ENCODE measurements around the gene SMIM24.
"Not testable (repeated sequence)": the region's sequence is repeated elsewhere in the genome, so short reads cannot be mapped to it uniquely, and the experiment has no call there.

Gene SMIM24

DNA sequence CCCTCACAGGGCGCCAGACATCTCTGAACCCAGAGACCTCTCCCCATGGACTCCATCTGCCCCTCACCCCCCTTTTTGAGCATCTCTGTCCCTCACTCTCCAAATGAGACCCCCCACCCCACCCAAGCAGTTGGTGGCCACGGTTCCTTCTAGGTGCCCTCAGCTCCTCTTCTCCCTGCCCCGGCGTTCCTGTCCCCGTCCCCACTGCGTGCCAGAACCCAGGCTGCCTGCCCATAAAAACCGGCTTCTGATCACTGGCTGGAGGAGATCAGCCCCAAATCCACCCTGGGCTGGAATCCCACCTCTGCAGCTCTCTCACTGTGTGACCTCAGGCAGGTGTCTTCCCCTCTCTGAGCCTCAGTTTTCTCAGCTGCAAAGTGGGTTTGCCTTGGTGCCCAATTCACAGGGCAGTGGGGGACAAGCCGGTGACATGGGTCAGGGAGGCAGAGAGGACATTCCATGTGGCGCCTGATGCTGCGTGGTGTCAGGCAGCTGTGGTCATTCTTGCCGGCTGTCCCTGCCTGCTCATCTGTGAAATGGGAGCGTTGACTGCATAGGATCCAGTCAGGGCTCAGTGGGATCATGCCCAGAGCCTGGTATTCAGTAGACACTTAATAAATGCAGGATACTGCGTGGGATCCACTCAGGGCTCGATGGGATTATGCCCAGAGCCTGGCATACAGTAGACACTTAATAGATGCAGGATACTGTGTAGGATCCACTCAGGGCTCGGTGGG, 25.5 kb downstream of the SMIM24 start:
- no peak for DNase-seq

DNA sequence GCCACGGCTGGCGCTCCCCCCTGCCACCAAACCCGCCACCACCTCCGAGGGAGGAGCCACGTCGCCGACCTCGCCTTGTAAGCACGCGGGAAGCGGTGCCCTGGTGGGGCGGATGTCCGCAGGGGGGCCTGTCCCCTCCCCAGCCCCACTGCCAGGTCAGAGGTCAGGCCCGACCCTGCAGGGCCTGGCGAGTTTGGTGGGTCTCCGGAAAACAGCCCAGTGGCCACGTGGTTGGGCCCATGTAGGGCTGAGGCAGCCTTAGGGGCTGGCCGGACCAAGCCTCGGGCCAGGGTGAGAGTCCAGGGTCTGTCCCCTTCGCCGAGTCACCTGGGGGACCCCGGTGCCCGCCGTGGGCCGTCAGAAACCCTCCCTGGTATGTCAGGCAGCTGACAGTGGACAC, 26.5 kb downstream of the SMIM24 start:
- no peak for DNase-seq

DNA sequence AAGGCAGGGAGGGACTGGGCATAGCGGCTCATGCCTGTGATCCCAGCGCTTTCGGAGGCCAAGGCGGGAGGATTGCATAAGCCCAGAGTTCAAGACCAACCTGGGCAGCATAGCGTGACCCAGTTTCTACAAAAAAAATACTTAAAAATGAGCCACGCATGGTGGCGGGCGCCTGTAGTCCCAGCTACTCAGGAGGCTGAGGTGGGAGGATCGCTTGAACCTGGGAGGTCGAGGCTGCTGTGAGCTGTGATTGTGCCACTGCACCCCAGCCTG, 27.4 kb downstream of the SMIM24 start:
- not testable (repeated sequence) for DNase-seq

DNA sequence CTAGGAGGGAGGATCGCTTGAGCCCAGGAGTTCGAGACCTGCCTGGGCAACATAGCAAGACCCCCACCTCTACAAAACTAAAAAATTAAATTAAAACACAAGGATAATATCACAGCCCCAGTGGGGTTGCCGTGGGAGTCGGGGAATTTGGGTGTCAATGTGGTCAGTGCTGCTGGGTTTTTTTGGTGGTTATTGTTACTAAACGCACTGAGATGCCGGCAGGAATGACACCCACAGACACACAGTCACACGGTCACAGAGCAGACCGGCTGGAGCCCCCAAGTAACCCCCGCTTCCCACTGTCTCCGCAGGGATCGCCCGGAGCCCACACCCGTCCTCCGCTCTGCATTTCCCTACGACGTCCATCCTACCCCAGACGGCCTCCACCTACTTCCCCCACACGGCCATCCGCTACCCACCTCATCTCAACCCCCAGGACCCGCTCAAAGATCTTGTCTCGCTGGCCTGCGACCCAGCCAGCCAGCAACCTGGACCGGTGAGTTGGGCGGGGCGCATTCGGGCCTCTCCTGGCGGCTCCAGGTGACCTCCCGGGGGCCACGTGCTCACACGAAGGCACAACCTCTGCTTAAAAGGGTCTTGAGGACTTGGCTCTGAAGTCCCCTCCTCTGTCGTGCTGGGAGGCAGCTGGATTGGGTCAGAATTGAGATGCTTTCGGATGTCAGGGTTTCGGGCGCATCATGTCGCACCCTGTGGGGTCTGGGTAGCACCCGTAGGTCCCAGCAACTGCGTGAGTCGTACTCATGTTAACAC, 28.0 kb downstream of the SMIM24 start:
- no peak for DNase-seq

DNA sequence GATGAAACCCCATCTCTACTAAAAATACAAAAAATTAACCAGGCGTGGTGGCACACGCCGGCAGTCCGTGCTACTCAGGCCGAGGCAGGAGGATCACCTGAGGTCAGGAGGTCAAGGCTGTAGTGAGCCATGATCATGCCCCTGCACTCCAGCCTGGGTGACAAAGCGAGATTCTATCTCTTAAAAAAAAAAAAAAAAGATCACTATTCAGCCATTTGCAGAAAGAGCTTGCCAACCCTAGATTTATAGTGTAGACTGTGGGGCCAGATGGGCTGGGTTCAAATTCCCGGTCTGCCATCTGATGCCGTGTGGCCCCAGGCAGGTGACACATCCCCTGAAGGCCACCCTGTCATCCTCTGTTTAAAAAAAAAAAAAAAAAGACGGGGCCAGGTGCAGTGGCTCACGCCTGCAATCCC, 28.9 kb downstream of the SMIM24 start:
- DNase-seq: no peak

DNA sequence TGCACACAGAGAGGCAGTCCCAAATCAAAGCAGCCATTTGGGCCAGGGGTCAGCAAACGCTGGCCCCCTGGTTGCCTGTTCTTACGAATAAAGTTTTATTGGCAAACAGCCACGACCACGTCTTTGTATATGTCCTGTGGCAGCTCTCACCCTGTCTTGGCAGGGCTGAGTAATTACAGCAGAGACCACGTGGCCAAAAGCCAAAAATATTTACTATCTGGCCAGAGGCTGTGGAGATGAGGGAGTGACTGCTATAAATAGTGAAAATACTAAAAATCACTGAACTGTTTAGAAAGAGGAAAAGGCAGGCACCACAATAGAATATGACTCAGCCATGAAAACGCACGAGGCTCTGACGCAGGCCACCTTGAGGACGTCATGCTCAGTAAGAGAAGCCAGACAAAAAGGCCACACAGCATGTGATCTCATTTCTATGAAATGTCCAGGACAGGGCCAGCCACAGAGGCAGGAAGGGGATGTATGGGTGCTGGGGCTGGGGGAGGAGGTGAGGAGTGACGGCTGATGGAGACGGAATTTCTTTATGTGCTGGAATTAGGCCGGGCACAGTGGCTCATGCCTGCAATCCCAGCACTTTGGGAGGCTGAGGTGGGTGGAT, 29.4 kb downstream of the SMIM24 start:
- DNase-seq: no peak

DNA sequence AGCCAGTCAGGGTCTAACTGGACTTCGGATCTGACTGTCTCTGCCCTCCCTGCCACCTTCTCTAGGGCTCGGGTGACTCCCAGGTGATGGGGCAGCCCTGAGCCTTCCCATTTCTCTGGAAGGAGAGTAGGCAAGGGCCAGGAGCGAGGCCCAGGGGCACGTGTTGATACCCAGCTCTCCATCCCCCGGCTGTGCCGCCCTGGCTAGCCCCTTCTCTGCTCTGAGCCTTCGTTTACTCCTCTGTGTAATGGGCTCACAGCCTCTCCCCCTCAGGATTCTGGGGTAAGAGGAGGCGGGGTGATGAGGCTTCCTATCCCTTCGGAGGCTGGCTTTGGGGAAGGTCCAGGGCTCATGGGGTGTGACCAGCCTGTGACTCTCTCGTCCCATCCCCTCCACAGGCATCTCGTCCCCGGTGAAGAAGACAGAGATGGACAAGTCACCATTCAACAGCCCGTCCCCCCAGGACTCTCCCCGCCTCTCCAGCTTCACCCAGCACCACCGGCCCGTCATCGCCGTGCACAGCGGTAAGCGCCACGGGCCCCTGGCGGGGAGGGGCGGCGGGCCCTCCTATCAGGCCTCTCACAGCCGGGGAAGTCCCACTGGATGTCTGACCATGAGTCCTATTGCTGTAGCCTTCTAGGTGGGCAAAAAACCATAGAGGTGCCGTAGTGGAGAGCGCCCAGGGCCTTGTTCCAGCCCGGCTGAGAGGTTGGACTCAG, 31.6 kb downstream of the SMIM24 start:
- no peak for DNase-seq

DNA sequence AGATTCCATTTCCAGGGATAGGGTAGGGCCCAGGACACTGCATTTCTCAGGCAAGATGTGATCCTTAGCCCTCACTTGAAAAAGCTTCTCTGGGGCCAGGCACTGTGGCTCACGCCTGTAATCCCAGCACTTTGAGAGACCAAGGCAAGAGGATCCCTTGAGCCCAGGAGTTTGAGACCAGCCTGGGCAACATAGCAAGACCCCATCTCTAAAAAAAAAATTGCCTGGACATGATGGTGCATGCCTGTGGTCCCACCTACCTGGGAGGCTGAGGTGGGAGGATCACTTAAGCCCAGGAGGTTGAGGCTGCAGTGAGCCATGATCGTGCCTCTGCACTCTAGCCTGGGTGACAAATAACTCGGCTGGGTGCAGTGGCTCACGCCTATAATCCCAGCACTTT, 33.7 kb downstream of the SMIM24 start:
- not testable (repeated sequence) for DNase-seq

DNA sequence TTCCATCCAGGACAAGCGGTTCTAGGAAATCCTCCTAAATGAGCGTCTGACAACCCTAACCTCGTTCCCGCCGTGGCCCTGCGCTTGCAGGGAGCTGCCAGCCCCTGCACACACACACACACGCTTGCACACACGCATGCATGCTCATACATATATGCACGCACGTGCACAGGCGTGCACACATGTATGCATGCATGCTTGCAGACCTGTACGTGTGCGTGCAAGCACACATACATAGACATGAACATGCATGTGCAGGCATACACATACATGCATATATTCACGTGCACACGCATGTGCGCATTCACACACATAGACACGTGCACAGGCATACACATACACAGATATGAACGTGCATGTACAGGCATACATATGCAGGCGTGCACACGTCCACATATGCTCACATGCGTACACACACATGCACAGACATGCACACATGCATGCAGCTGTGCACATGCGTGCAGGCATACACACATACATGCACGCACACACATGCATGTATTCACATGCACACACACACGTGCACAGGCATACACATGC, 35.6 kb downstream of the SMIM24 start:
- no peak for DNase-seq

DNA sequence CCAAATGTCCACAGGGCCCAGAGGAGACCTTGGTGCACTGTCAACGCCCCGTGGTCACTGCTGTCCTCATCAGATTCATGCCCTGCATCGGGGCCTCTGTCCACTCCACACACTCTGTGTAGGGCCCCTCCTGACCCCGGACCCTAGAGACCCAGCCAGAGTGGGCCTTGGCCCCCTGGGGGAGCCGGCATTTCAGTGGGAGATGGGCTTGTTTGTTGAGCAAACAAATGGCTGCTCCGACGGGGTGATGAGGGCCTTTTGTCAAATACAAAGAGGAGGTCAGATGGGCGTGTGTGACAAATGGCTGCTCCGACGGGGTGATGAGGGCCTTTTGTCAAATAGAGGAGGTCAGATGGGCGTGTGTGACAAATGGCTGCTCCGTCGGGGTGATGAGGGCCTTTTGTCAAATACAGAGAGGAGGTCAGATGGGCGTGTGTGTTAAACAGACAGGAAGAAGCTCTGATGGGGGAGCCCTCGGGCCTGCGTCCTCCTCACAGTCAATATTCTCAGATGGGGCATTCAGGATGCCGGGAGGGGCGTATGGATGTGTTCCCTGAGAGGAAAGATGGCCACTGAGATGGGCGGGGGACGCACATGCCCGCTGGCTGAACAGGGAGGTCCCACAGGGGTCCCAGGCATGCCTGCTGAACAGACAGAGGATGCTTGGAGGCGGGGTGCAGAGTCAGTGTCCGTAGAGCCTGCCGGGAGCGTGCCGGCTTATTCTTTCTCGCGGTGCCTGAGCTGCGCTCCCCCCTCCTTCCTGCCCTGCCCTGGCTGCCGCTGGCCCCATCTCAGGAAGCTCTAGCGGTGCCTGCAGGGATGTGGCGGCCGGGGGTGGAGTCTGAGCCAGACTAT, 36.3 kb downstream of the SMIM24 start:
- DNase-seq: no peak

DNA sequence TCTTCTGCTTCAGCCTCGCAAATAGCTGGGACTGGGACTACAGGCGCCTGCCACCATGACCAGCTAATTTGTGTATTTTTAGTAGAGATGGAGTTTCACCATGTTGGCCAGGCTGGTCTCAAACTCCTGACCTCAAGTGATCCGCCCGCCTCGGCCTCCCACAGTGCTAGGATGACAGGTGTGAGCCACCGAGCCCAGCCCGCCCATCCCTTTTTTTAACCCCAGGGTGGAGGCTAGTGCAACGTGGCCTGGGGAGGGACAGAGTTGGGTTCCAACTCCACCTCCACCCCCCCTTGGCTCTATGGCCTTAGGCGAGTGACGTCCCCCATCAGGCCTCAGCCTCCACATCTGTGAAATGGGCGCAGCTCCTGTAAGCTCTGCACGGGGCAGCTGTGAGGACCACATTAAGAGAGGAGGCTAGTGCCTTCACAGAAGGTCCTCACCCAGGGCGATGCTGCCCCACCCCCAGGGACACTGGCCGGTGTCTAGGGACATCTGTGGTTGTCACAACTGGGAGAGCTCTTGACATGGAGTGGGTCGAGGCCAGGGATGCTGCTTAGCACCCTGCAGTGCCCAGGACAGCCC, 37.7 kb downstream of the SMIM24 start:
- no peak for DNase-seq

DNA sequence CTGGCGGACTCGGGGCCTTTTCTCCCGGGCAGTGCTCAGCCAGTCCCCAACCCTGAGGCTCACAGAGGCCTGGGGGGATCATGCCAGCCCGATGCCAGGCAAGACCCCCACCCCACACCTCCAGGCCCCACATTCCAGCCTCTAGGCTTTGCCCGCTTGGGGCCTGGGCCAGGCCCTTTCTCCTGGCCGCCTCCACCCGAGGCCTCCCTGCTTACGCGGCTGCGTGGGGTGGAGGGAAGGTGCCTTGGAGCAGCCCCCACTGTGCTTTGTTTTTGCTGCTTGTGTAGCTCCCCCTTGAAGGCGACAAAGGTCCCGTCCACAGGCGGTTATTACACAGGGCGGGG, 38.4 kb downstream of the SMIM24 start:
- no peak for DNase-seq

DNA sequence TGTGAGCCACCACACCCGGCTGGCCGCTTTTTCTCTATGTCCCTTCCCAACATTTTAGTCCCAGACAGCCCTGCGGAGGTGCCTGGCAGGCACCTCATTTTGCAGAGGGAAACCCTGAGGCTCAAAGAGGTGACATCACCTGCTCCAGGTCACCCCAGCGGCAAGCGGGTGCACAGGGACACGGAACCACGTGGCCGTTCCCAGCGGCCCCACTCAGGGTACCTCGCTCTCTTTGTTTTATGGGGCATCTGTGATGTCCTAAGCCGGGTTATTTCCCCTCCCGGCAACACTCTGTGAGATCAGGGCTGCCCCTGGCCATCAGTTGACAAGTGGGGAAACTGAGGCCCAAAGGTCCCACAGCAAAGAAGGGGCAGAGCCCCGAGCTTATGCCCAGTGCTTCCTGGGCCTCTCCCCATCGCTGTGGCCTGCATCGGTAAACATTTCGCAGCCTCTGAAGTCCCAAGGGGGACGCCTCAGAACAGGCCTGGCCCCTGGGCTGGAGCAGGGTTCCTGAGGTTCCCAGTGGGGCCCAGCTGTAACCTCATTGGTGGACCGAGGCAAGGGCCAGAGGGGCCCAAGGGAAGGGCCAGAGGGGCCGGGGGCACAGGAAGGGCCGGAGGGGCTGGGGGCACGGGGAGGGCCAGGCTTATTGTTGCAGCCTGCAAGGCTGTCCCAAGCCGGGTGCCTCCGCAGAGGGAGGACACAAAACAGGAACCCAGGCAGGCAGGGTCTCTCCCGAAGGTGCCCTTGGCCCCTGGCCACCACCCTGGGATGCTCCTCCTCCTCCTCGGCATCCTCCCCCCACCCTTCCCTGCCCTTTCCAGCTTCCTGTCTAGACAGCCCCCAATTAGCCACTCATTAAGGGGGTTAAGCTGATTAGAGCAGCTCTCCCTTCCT, 39.0 kb downstream of the SMIM24 start:
- DNase-seq: no peak

DNA sequence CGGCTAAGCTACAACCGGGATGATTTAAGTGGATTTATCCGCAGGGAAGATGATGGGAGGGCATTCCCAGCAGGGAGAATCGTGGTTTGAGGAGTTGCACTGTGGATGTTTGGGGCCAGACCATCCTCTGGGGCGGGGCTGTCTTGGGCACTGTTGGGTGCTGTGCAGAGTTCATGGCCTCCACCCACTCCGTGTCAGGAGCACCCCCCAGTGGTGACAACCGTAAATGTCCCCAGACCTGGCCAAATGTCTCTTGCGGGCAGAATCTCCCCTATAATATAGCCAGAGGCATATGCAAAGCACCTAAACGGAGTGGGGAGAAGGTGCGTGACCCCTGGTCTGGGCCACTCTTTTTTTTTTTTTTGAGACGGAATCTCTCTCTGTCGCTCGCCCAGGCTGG, 40.2 kb downstream of the SMIM24 start:
- peak; percentile 52 for DNase-seq

DNA sequence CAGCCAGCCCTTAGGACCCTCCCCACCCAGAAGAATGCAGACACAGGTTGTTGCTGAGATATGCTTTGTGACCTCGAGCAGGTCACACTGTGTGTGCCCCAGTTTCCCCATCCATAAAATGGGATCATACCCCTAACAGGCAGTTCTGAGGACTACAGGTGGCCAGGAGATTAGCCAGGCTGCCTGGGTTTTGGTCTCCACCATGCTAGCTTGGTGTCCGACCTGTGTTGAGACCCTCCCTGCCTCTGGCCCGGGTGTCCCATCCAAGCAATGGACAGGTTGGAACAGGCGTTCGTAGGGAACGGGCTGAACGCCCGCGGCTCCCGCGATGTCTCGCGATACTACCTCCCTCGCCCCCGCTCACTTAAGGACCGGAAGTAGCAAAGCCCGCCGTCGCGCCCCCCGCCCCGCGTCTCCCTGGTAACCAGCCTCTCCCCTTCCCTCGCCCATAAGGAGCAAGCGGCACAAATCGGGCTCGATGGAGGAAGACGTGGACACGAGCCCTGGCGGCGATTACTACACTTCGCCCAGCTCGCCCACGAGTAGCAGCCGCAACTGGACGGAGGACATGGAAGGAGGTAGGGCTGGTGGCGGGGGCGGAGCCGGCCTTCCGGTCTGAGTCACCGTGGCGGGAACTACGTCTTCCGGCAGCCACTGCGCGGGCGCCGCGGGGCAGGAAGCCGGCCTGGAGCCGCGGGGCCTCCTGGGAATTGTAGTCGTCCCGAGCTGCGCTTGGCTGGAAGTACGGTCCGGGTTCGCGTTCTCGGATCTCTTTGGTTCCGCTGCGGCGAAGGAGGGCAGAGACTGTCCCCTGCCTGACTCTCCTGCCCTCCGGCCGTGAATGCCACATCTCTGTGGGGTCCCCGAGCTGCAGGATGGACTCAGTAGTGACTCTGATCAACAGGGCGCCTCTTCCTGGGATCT, 45.4 kb downstream of the SMIM24 start:
- DNase-seq: peak; percentile 96

DNA sequence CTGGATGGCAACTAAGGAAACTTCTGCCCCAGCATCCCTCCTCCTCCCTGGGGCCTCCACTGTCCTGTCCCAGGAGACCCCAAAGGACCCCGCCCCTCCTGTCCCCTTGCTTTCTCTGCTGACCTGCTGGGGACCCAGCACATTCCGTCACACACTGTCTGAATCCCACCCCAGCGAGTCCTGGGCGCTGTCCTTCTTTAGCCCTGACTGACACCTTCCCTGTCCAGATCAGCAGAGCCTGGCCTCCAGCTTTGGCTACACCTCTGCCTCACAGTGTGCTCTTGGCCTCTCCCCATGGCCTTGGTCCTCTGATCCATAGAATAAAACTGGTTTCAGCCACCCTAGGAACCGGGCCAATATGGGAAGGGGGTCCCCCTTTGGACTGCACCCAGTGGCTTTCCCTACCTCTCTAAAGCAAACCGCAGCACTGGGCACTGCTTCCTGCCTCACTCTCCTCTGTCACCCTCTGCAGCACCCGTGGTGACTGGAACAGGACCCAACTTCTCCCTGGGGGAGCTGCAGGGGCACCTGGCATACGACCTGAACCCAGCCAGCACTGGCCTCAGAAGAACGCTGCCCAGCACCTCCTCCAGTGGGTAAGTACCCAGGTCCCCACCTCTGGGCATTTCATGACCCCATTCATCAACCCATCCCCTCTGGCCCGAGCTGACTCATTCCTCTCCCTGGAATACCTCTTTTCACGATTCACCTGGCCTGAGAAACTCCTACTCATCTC, 46.4 kb downstream of the SMIM24 start:
- no peak for DNase-seq

DNA sequence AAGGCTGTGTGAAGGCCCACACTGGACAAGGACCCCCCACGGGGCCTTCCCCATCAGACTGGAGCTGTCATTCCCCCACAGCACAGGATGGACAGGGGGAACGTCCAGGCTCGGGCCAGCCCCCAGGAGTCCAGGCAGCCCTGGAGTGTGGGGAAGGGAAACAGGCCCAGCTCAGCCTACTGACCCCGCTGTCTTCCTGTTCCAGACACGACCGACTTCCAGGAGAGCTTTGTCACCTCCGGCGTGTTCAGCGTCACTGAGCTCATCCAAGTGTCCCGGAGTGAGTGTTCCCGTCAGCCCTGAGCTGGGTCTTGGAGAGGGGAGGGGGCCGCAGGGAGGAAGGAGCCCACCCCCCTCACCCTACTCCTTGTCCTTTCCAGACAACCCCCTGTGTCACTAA, 47.0 kb downstream of the SMIM24 start:
- no peak for DNase-seq

DNA sequence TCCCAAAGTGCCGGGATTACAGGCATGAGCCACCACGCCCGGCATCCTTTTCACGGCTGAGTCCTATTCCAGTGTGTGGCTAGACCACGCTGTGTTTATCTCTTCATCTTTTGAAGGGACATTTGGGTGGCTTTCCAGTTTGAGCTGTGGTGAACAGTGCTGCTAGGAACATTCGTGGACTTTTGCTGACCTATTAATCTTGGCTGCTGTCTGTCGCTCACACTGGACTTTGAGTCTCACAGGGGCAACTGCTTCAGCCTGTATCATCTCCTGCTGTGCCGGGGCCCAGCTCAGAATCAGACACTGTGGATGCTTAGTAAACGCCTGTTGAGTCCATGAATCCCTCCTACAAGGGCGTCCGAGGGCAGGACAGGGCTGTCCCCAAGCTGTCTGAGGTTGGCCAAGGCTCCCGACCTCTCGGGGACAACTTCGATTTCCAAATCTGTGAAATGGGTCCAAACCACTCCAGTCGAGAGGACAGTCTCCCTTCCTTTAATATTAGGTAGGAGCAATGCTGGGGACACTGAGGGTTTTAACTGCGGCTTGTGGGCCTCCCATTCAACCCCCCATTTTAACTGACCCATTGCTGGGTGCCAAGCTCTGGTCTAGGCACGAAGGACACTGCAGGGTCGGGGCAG, 48.4 kb downstream of the SMIM24 start:
- no peak for DNase-seq

DNA sequence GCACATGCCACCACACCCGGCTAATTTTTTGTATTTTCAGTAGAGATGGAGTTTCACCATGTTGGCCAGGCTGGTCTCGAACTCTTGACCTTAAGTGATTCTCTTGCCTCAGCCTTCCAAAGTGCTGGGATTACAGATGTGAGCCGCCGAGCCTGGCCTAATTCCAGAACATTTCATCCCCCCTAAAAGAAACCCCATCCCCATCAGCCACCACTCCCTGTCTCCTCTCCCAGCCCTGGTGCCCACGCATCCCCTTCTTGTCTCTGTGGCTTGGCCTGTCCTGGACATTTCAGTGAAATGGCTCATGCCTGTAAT, 50.0 kb downstream of the SMIM24 start:
- not testable (repeated sequence) for DNase-seq
